ENCODE data around the gene NUMA1. TPM values are rescaled to one million over a fixed set of nuclear protein-coding genes. Genes with fewer than 3 reads are reported as not detected.

The NUMA1 gene
- total RNA-seq, 2 experiments from 2014 or later, result 156 to 221 TPM

- no peak overlapping the region for H3K4me3 Mint-ChIP-seq
- ATAC-seq (no peak), DNase-seq (no peak)
- CTCF ChIA-PET, result interaction anchor here (0.6 to 1.9 kb wide), 5 partner anchors 22 to 567 kb away, joined by 3 to 5 read pairs (median 3); no protein-coding TSS in a partner anchor
- no peaks in the 10 kb centered on the region for H3K27me3 Mint-ChIP-seq
- H3K27ac Mint-ChIP-seq, result no peak overlapping the region
- H3K36me3 Mint-ChIP-seq, result peaks cover 70% of the 10 kb centered on the region
- H3K4me1 Mint-ChIP-seq, result no peaks in the 10 kb centered on the region
- no peaks in the 10 kb centered on the region for H3K9me3 Mint-ChIP-seq (ENCODE audit: low read depth)
These were observed 62.2 kb downstream of the NUMA1 start for GRCh38 chr11:72018171-72018570.

- Mint-ChIP-seq H3K4me1 (no peaks in the 10 kb centered on the region), H3K27ac (no peak overlapping the region), H3K27me3 (no peaks in the 10 kb centered on the region), H3K36me3 (peaks cover 62% of the 10 kb centered on the region), H3K9me3 (ENCODE audit: low read depth) (no peaks in the 10 kb centered on the region), H3K4me3 (no peak overlapping the region)
- CTCF ChIA-PET, result interaction anchor here (1.0 to 2.3 kb wide), 5 partner anchors 9 to 85 kb away, joined by 3 to 14 read pairs (median 5); partner anchors contain the start of gene IL18BP
- ATAC-seq (no peak), DNase-seq (no peak)
These were observed 64.8 kb downstream of the NUMA1 start for GRCh38 chr11:72015511-72016061.

- no peak for ATAC-seq
These were observed 65.5 kb downstream of the NUMA1 start for GRCh38 chr11:72014761-72015320.

GRCh38 chr11:72013765-72014711 is 66.3 kb downstream of the NUMA1 start:
- H3K27me3 Mint-ChIP-seq, result no peaks in the 10 kb centered on the region
- CTCF ChIA-PET, result interaction anchor here (1.9 to 2.3 kb wide), 2 partner anchors 11 to 36 kb away, joined by 10 to 14 read pairs; no protein-coding TSS in a partner anchor
- DNase-seq (no peak), ATAC-seq (no peak)
- no peak overlapping the region for H3K27ac Mint-ChIP-seq
- H3K9me3 Mint-ChIP-seq (ENCODE audit: low read depth), result no peaks in the 10 kb centered on the region
- peaks cover 57% of the 10 kb centered on the region for H3K36me3 Mint-ChIP-seq
- H3K4me1 Mint-ChIP-seq, result no peaks in the 10 kb centered on the region
- no peak overlapping the region for H3K4me3 Mint-ChIP-seq

More at GRCh38 chr11:72014761-72015320, 65.5 kb downstream of the NUMA1 start:
- Mint-ChIP-seq H3K27me3 (no peaks in the 10 kb centered on the region), H3K4me3 (no peak overlapping the region), H3K27ac (no peak overlapping the region), H3K9me3 (ENCODE audit: low read depth) (no peaks in the 10 kb centered on the region), H3K4me1 (no peaks in the 10 kb centered on the region), H3K36me3 (peaks cover 59% of the 10 kb centered on the region)
- no peak for DNase-seq
- CTCF ChIA-PET, result interaction anchor here (1.3 to 2.3 kb wide), 3 partner anchors 10 to 37 kb away, joined by 3 to 14 read pairs (median 10); no protein-coding TSS in a partner anchor

GRCh38 chr11:72012897-72013721 is 67.2 kb downstream of the NUMA1 start:
- CTCF ChIA-PET, result interaction anchor here (0.6 to 2.0 kb wide), 5 partner anchors 9 to 170 kb away, joined by 3 to 5 read pairs (median 4); no protein-coding TSS in a partner anchor
- no peak for ATAC-seq
- no peak overlapping the region for H3K27ac Mint-ChIP-seq
- H3K4me1 Mint-ChIP-seq, result no peaks in the 10 kb centered on the region
- peaks cover 52% of the 10 kb centered on the region for H3K36me3 Mint-ChIP-seq
- no peaks in the 10 kb centered on the region for H3K9me3 Mint-ChIP-seq (ENCODE audit: low read depth)
- H3K4me3 Mint-ChIP-seq, result no peak overlapping the region
- H3K27me3 Mint-ChIP-seq, result no peaks in the 10 kb centered on the region
- no peak for DNase-seq

GRCh38 chr11:72012091-72012630 is 68.2 kb downstream of the NUMA1 start:
- CTCF ChIA-PET, result interaction anchor here (0.6 to 2.0 kb wide), 5 partner anchors 10 to 171 kb away, joined by 3 to 5 read pairs (median 4); no protein-coding TSS in a partner anchor
- Mint-ChIP-seq H3K4me1 (no peaks in the 10 kb centered on the region), H3K36me3 (peaks cover 49% of the 10 kb centered on the region), H3K9me3 (ENCODE audit: low read depth) (no peaks in the 10 kb centered on the region), H3K27ac (no peak overlapping the region), H3K27me3 (no peaks in the 10 kb centered on the region), H3K4me3 (no peak overlapping the region)
- ATAC-seq (no peak), DNase-seq (no peak)

GRCh38 chr11:72010529-72011233 is 69.7 kb downstream of the NUMA1 start:
- no peak for DNase-seq
- CTCF ChIA-PET, result interaction anchor here (1.8 to 2.1 kb wide), 2 partner anchors 15 to 173 kb away, joined by 4 to 8 read pairs; no protein-coding TSS in a partner anchor
- Mint-ChIP-seq H3K27ac (no peak overlapping the region), H3K27me3 (no peaks in the 10 kb centered on the region), H3K4me1 (no peaks in the 10 kb centered on the region), H3K9me3 (ENCODE audit: low read depth) (no peaks in the 10 kb centered on the region), H3K4me3 (no peak overlapping the region), H3K36me3 (peaks cover 46% of the 10 kb centered on the region)
- ATAC-seq, result no peak

GRCh38 chr11:72009156-72009555 is 71.2 kb downstream of the NUMA1 start:
- ATAC-seq (no peak), DNase-seq (no peak)
- no peaks in the 10 kb centered on the region for H3K4me1 Mint-ChIP-seq
- no peak overlapping the region for H3K27ac Mint-ChIP-seq
- no peaks in the 10 kb centered on the region for H3K27me3 Mint-ChIP-seq
- peaks cover 33% of the 10 kb centered on the region for H3K36me3 Mint-ChIP-seq
- H3K4me3 Mint-ChIP-seq, result no peak overlapping the region
- H3K9me3 Mint-ChIP-seq (ENCODE audit: low read depth), result no peaks in the 10 kb centered on the region
- CTCF ChIA-PET, result interaction anchor here (2.1 kb wide), 1 partner anchor 16 kb away, joined by 8 read pairs; no protein-coding TSS in a partner anchor

- H3K4me3 Mint-ChIP-seq, result no peak overlapping the region
- DNase-seq (no peak), ATAC-seq (no peak)
- H3K9me3 Mint-ChIP-seq (ENCODE audit: low read depth), result no peaks in the 10 kb centered on the region
- H3K4me1 Mint-ChIP-seq, result no peaks in the 10 kb centered on the region
- H3K36me3 Mint-ChIP-seq, result peaks cover 32% of the 10 kb centered on the region
- CTCF ChIA-PET, result interaction anchor here (1.1 to 2.1 kb wide), 3 partner anchors 14 to 17 kb away, joined by 4 to 8 read pairs (median 5); no protein-coding TSS in a partner anchor
- H3K27me3 Mint-ChIP-seq, result no peaks in the 10 kb centered on the region
- H3K27ac Mint-ChIP-seq, result no peak overlapping the region
These were observed 71.6 kb downstream of the NUMA1 start for GRCh38 chr11:72008728-72009127.

GRCh38 chr11:72007587-72007986 is 72.8 kb downstream of the NUMA1 start:
- ATAC-seq (no peak), DNase-seq (no peak)
- Mint-ChIP-seq H3K9me3 (ENCODE audit: low read depth) (no peaks in the 10 kb centered on the region), H3K27ac (peak overlapping the region; percentile 30), H3K27me3 (no peaks in the 10 kb centered on the region), H3K4me1 (no peaks in the 10 kb centered on the region), H3K4me3 (no peak overlapping the region), H3K36me3 (peaks cover 28% of the 10 kb centered on the region)
- CTCF ChIA-PET, result interaction anchor here (1.1 to 1.5 kb wide), 4 partner anchors 13 to 136 kb away, joined by 3 to 5 read pairs (median 4); no protein-coding TSS in a partner anchor

GRCh38 chr11:72007089-72007476 is 73.3 kb downstream of the NUMA1 start:
- ATAC-seq, result no peak
- no peak for DNase-seq
- H3K27ac Mint-ChIP-seq, result no peak overlapping the region
- no peaks in the 10 kb centered on the region for H3K4me1 Mint-ChIP-seq
- H3K4me3 Mint-ChIP-seq, result no peak overlapping the region
- H3K27me3 Mint-ChIP-seq, result no peaks in the 10 kb centered on the region
- CTCF ChIA-PET, result interaction anchor here (1.2 to 1.5 kb wide), 4 partner anchors 18 to 137 kb away, joined by 3 to 4 read pairs (median 3); no protein-coding TSS in a partner anchor
- H3K36me3 Mint-ChIP-seq, result peaks cover 28% of the 10 kb centered on the region
- H3K9me3 Mint-ChIP-seq (ENCODE audit: low read depth), result no peaks in the 10 kb centered on the region
